Gastroesophageal sphincter (tissue), 4 donors: ENCODE results near the gene LRFN2. TPM values are rescaled to one million over a fixed set of nuclear protein-coding genes. Genes with fewer than 3 reads are reported as not detected.

Source experiments
- ATAC-seq: fragments of 150-250 bp; one replicate; pipeline ENCODE4 v1.9.1; 2016; ENCODE audit warnings: mild to moderate bottlenecking, moderate library complexity
- H3K27ac ChIP-seq, 4 donors: fragments of 200-600 bp; sonication (generic) in 3 of 4; 1 replicate in 3 of 4; 2 replicates in 1 of 4; pipeline ENCODE4 v1.5.1; 2016 to 2019
- H3K27me3 ChIP-seq: fragments of 200-600 bp; sonication (generic); one replicate; pipeline ENCODE4 v1.5.1; 2019
- H3K36me3 ChIP-seq, 2 donors: fragments of 200-600 bp; sonication (generic); one replicate each; pipeline ENCODE4 v1.5.1; 2019; ENCODE audit warnings: control low read depth in 1 of 2
- H3K4me1 ChIP-seq, 3 donors: fragments of 200-600 bp; sonication (generic); 1 replicate in 2 of 3; 2 replicates in 1 of 3; pipeline ENCODE4 v1.5.1; 2016 to 2019; ENCODE audit warnings: control low read depth in 2 of 3
- H3K4me3 ChIP-seq, 2 donors: fragments of 200-600 bp; sonication (generic); one replicate each; pipeline ENCODE4 v1.5.1; 2019; ENCODE audit warnings: mild to moderate bottlenecking in 1 of 2, moderate library complexity in 1 of 2
- H3K9me3 ChIP-seq, 3 donors: fragments of 200-600 bp; sonication (generic); one replicate each; pipeline ENCODE4 v1.5.1; 2017 to 2019; ENCODE audit warnings: control low read depth in 2 of 3
- CTCF ChIP-seq, 4 experiments: fragments of 200-600 bp in 2 of 4; fragments of 450-650 bp in 2 of 4; sonication (generic) in 1 of 4; IDR thresholded peaks; one replicate each; pipeline ENCODE4 v1.5.1; 2017 to 2019; ENCODE audit warnings: antibody characterized with exemption in 4 of 4, mild to moderate bottlenecking in 2 of 4, moderate library complexity in 2 of 4
- EP300 ChIP-seq: sonication (generic); formaldehyde crosslinking; IDR thresholded peaks from one replicate; pipeline ENCODE4 v1.6.1; 2017; ENCODE audit warnings: antibody characterized with exemption, mild to moderate bottlenecking
- POLR2A ChIP-seq, 2 donors: fragments of 450-650 bp; IDR thresholded peaks; one replicate each; pipeline ENCODE4 v1.6.1; 2017; ENCODE audit warnings: antibody characterized with exemption in 2 of 2, mild to moderate bottlenecking in 2 of 2, moderate library complexity in 1 of 2
- POLR2AphosphoS5 ChIP-seq: sonication (generic); formaldehyde crosslinking; IDR thresholded peaks from one replicate; pipeline ENCODE4 v1.6.1; 2017; ENCODE audit warnings: antibody characterized with exemption
- whole genome bisulfite sequencing, 2 donors: methylation state at CpG; one replicate each; pipeline ENCODE4 v1.1.5; 2018; ENCODE audit warnings: low coverage in 1 of 2; 5-methylcytosine and 5-hydroxymethylcytosine counted together
- total RNA-seq, 4 donors: library from RNA; depleted of rRNA; stranded (reverse); fragments of >200 nt; gene quantifications; one replicate each; pipeline ENCODE4 v1.1.0, GENCODE V29; 2016

LRFN2 gene
- total RNA-seq, 4 donors from 2014 or later, result 0.13 TPM; not detected in 3

DNA sequence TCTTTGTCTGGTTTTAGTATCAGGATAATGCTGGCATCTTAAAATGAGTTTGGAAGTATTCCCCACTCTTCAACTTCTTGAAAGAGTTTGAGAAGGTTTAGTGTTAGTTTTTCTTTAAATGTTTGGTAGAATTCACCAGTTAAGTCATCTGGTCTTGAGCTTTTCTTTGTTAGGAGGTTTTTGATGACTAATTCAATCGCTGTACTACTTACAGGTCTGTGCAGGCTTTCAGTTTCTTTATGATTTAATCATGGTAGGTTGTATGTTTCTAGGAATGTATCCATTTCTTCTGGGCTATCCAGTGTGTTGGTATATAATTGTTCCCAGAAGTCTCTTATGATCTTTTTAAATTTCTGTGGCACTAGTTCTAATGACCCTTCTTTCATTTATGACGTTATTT is 215.5 kb downstream of the LRFN2 start:
- H3K27ac ChIP-seq, result no peak overlapping the region
- TF ChIP-seq EP300 (no peak), POLR2A (IDR thresholded peaks at IDR 0.05) (no peak), CTCF (IDR thresholded peaks at IDR 0.05) (no peak), POLR2AphosphoS5 (no peak)
- WGBS, 2 donors, result 75 to 100% methylated on average over 2 of the region's 2 CpGs
- no peak overlapping the region for H3K4me3 ChIP-seq
- no peaks in the 10 kb centered on the region for H3K36me3 ChIP-seq
- no peaks in the 10 kb centered on the region for H3K4me1 ChIP-seq
- H3K27me3 ChIP-seq, result no peaks in the 10 kb centered on the region
- peaks cover 0 to under 1% (median 0%) of the 10 kb centered on the region in 3 donors for H3K9me3 ChIP-seq
- no peak for ATAC-seq

DNA sequence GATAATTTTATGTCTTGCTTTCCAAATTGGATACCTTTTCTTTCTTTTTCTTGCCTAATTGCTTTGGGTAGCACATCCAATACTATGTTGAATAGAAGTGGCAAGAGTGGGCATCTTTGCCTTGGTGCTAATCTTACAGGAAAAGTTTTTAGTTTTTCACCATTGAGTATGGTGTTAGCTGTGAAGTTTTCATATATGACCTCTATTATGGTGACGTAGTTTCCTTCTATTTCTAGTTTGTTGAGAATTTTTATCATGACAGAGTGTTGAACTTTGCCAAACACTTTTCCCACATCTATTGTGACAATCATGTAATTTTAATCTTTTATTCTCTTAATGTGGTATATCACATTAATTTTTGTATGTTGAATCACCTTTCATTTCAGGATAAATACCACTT is 216.1 kb downstream of the LRFN2 start:
- WGBS, 2 donors, result 81% methylated on average over 1 of the region's 1 CpG; no CpG with 5 or more reads in 1 of the 2 donors
- Histone ChIP-seq H3K9me3 (peaks cover 0 to 5% (median 0%) of the 10 kb centered on the region in 3 donors), H3K4me3 (no peak overlapping the region), H3K27ac (no peak overlapping the region), H3K4me1 (no peaks in the 10 kb centered on the region), H3K36me3 (no peaks in the 10 kb centered on the region), H3K27me3 (no peaks in the 10 kb centered on the region)
- ATAC-seq, result no peak
- no peak for TF ChIP-seq POLR2A (IDR thresholded peaks at IDR 0.05)
- no peak for TF ChIP-seq POLR2AphosphoS5
- TF ChIP-seq EP300, result no peak
- no peak for TF ChIP-seq CTCF (IDR thresholded peaks at IDR 0.05)

- no peak overlapping the region for H3K27ac ChIP-seq
- no peak for ATAC-seq
- WGBS, 2 donors, result 33 to 48% methylated on average over 1 of the region's 1 CpG
Measured at GRCh38 chr6:40369891-40370290, 217.3 kb downstream of the LRFN2 start.

DNA sequence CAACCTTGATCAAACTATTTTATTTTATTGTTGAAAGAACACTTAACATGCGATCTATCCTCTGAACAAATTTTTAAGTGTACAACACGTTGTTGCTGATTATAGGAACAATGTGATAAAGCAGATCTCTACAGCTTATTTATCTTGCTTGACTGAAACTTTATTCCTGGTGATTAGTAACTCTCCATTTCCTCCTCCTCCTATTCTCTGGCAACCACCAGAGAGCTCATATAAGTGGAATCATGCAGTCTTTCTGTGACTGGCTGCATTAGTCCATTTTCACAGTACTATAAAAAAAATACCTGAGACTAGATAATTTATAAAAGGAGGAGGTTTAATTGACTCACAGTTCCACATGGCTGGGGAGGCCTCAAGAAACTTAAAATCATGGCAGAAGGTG is 218.1 kb downstream of the LRFN2 start:
- ATAC-seq, result no peak
- H3K36me3 ChIP-seq, result no peaks in the 10 kb centered on the region
- H3K27me3 ChIP-seq, result no peaks in the 10 kb centered on the region
- no peaks in the 10 kb centered on the region for H3K4me1 ChIP-seq
- no peak for TF ChIP-seq POLR2A (IDR thresholded peaks at IDR 0.05)
- no peak for TF ChIP-seq EP300
- no peak for TF ChIP-seq CTCF (IDR thresholded peaks at IDR 0.05)
- TF ChIP-seq POLR2AphosphoS5, result no peak
- WGBS, 2 donors, result 40 to 43% methylated on average over 2 of the region's 2 CpGs
- no peak overlapping the region for H3K4me3 ChIP-seq
- no peak overlapping the region for H3K27ac ChIP-seq
- H3K9me3 ChIP-seq, result peaks cover 0 to 5% (median 0%) of the 10 kb centered on the region in 3 donors

More at GRCh38 chr6:40369891-40370290, 217.3 kb downstream of the LRFN2 start:
- Histone ChIP-seq H3K9me3 (peaks cover 0 to 5% (median 0%) of the 10 kb centered on the region in 3 donors), H3K4me1 (no peaks in the 10 kb centered on the region), H3K4me3 (no peak overlapping the region), H3K27me3 (no peaks in the 10 kb centered on the region), H3K36me3 (no peaks in the 10 kb centered on the region)
- no peak for TF ChIP-seq POLR2AphosphoS5
- no peak for TF ChIP-seq CTCF (IDR thresholded peaks at IDR 0.05)
- TF ChIP-seq POLR2A (IDR thresholded peaks at IDR 0.05), result no peak
- TF ChIP-seq EP300, result no peak

DNA sequence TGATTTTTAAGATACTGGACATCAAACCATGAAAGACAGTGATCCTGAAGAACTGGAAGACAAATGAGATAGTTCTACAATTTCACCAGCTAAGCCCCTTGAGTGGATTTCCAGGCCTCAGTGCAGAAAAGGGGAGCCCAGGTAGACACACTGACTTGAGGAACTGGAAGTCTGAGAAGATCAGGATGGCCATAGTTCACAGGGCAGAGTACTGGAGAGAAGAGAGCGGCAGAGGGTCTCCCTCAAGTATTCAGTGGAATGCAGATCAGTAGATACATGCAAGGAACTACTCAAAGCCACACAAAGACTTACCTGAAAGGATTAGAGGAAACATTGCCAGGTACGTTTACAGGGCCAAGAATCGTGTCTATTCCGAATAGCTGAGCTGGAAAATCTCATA is 224.3 kb downstream of the LRFN2 start:
- Histone ChIP-seq H3K9me3 (peaks cover 0 to 5% (median 0%) of the 10 kb centered on the region in 3 donors), H3K4me3 (no peak overlapping the region), H3K27ac (no peak overlapping the region), H3K27me3 (peaks cover 5% of the 10 kb centered on the region), H3K4me1 (no peaks in the 10 kb centered on the region), H3K36me3 (no peaks in the 10 kb centered on the region)
- ATAC-seq, result no peak
- WGBS, 2 donors, result 46 to 66% methylated on average over 3 to 4 of the region's 4 CpGs
- TF ChIP-seq CTCF (IDR thresholded peaks at IDR 0.05) (no peak), POLR2AphosphoS5 (no peak), POLR2A (IDR thresholded peaks at IDR 0.05) (no peak), EP300 (no peak)
